C1 segment of cervical spinal cord (tissue), 14 donors: Measurements from ENCODE around the gene MAP2K1.
A peak's percentile ranks its signal among the peaks of the same experiment; 100 is the strongest.

Experiments used
- DNase-seq, 14 donors: peaks; one replicate each; lab custom pipeline; 2025; lab: John Stamatoyannopoulos, UW

MAP2K1 gene

DNA sequence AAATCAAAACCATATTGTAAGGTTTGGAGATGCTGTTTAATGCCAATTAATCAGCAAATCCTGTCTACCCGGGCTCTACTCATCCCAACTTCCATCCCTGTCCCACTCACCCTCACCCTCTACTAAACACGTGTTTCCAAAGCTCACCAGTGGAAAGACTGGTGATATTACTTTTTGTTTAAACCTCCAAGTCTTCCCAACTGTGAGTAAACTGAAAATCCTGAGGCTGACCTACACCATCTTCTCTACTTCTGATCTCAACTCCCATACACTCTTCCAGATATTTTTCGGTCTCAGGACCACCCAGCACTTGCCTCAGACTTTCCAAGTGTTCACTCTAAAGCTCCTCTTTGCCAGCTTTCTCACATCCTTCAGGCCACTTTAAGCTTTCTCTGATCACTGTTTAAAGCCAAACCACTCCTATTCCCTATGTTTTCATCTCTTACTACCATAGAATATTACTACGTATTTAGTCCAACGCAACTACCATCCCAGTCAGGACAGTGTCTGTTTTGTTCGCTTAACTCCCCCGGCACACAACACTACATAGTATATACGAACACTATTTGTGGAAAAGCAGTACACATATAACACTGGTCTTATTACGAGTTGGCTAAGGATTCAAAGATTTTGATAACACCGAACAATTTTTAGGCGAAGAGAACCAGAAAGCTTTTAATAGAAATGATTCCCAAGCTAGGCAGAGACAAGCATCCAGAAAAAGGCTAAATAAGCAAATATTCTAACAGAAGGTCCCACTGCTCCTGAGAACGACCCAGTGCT lies 117.3 kb downstream of the MAP2K1 start:
- no peak for DNase-seq

DNA sequence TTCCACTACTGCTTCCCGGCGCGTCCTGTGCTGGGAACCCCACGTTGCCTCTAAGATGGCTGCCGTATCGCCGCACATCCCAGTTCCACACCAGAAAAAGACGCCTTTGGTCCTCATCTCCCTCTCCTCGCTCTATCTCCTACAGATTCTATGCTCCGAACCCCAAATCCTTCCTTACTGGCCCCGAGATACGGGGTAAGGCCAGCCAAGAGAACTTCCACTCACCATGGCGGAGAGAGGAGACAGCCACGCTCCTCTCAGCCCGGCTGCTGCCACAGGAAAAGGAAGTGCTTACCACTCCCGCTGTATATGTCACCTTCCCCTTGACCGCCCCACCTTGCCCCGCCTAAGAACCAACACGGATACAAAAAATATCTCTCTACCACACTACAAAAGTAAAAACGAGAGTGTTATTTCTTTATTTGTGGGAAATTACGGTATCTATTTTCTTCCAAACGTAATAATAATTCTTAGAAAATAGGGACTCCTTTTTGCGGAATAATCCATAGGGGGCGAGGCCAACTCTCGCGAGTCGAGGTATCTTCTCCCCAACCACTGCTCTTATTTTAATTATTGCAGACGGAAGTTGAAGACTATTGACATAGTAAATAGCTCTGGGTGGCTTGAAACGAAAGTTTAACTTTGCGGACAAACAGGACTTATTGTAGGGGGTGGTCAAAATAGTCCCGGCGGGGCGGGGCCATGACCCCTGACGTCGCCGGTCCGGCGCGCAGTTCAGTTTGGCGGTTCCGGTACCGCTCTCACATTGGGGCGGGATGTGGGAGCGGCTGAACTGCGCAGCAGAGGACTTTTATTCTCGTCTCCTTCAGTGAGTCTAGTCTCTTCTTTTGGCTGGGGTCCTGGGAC lies 118.1 kb downstream of the MAP2K1 start, which contains the start of the genes RPL4 and ZWILCH:
Gene RPL4, minus strand, starts transcription at position 293 of the 867 bp plus-strand sequence. Its CDS starts 65 bp downstream, at position 228.
Gene ZWILCH, plus strand, starts transcription at position 764 of the 867 bp plus-strand sequence. Its CDS starts 13 bp downstream, at position 777.
- peak in 13 of 14 donors; percentile 16 to 76 (median 62) for DNase-seq

DNA sequence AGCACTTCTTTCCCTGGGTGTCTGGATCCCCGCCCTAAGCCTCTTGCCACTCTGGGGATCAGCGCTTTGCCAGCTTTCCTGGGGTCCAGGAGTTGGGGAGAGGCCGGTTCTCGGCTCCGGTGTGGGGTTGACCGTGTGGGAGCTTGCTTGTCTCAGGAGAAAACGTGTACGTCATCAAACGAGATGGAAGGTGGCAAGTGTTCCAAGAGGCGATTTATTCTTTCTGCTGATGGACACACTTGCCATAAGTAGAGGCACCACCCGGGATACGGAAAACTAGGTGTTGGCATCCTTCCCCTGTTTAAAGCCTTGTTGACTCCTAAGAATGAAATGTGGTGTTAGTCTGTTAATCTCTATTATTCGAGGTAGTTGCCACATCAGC lies 118.7 kb downstream of the MAP2K1 start:
- no peak for DNase-seq

GRCh38 chr15:66505818-66506217 lies 119.1 kb downstream of the MAP2K1 start:
- DNase-seq, result no peak

DNA sequence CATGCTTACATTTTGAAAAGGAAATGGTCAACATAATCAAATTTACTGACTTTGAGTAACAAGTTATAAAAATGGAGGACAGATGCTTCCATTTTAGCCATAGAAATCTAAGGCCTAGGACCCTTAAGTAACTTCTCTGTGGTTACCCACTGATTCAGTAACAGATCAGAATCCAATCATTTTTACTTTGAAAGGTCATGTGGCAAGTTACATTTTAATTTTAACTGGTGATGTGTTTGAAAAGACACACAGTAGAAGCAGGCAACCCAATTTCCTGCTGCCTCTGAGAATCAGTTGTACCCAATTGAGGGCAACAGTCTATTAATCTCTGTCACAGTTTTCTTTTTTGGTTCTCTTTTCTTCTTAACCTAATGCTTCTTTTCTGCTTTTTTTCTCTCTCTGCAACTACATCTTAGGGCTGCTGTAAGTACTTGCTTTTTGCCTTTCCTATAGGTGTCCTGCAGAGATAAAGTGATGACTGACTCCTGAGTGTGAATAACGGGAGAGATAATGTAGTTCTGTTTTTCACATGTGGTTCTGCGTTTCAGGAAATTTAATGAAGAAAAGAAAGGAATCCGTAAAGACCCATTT lies 121.7 kb downstream of the MAP2K1 start:
- DNase-seq, result no peak

GRCh38 chr15:66514586-66514985 lies 127.9 kb downstream of the MAP2K1 start:
- no peak for DNase-seq

- DNase-seq, result no peak
Measured at GRCh38 chr15:66515901-66516322, 129.2 kb downstream of the MAP2K1 start.

DNA sequence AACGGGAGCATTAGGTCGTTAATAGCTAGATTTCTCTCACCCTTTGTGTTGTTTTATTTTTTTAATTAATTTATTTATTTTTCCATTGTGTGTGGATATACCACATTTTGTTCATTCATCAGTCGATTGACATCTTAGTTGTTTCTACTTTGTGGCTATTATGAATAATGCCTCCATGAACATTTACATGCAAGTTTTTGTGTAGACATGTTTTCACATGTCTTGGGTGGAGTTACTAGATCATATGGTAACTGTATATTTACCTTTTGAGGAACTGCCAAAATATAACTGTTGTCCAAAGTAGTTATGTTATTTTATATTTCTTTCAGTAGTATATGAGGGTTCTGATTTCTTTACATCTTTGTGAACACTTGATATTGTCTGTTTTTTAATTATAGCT lies 137.2 kb downstream of the MAP2K1 start:
- DNase-seq, result no peak

DNA sequence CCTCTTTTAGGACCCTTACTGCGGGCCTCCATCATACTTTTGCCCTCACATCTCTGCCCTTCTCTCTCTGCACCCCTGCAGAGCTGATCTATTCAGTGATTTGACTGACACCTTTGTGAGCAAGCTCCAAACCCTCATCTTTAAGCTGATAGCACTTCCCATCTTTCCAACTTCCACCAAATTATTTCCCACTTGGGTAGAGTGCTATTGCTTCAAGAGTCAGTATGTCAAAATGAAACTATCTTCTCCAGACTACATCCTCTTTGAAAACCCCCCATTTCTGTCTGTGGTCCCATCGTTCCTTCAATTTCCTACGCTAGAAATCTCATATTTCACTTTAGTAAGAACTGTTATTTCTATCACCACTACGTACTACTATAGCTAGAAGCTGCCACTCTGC lies 138.1 kb downstream of the MAP2K1 start:
- DNase-seq, result no peak

DNA sequence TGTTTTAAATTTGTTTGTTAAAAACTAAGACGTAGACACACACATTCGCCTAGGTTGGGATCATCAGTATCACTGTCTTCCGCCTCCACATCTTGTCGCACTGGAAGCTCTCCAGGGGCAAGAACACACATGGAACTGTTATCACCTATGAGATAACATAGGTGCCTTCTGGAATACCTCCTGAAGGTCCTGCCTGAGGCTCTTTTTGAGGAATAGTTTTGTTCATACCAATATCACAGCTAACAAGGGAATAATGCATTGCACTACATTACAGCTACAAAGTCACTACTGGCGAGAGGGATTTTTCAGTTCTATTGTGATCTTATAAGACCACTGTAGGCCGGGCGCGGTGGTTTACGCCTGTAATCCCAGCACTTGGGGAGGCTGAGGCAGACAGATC lies 148.3 kb downstream of the MAP2K1 start:
- DNase-seq, result no peak
